Stimulated activated CD8-positive, alpha-beta memory T cell treated with anti-CD3 and anti-CD28 coated beads, Interleukin-15, amount 100 ng/mL, for 4 hours (primary cell): ENCODE measurements around the gene ATP6V0C.
A peak's percentile ranks its signal among the peaks of the same experiment; 100 is the strongest.

Experiments used
- DNase-seq, 2 donors: peaks; one replicate each; pipeline ENCODE4 v3.0.0-alpha.2; 2020; ENCODE audit warnings: low read depth in 2 of 2

The ATP6V0C gene

DNA sequence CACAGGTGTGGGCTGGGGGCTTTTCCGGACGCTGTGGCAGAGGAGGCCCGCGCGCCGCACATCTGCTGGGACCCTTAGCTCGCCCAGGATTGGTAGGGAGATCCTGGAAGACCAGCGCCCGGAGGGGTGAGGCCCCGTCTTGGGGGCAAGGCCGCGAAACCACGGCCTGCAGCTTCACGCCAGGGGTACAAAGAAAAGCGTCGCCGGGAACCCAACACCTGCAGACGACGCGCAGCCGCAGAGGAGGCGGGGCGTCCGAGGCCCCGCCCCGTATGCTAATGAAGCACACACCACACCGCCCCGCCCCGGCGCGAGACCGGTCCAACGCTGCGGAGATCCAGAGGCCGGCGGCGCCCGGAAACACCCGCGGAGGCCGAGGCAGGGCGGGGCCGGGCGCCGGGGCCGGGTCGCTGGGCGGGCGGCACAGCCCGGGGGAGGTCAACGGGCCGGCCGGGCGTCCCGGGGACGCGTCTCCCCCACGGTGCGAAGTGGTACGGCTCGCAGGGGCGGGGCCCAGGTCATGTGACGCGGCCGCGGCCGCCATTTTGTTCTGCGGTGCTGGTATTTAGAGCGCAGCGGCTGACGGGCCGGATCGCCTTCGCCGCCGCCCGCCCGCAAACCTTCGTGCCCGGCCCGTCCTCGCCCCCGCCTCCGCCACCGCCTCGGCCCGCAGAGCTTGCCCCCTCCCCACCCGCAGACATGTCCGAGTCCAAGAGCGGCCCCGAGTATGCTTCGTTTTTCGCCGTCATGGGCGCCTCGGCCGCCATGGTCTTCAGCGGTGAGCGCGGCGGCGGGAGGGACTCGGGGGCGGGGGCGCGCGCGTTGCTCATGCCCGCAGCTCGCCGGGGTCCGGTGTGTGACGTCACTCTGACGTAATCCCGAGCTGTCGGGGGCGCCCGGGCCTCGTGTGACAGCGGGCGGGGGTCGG lies at the start of gene ATP6V0C:
ATP6V0C (plus strand) TSS at position 548 of the 928 bp plus-strand sequence; CDS start at position 700, 152 bp downstream.
- peak; percentile 69 to 81 for DNase-seq

DNA sequence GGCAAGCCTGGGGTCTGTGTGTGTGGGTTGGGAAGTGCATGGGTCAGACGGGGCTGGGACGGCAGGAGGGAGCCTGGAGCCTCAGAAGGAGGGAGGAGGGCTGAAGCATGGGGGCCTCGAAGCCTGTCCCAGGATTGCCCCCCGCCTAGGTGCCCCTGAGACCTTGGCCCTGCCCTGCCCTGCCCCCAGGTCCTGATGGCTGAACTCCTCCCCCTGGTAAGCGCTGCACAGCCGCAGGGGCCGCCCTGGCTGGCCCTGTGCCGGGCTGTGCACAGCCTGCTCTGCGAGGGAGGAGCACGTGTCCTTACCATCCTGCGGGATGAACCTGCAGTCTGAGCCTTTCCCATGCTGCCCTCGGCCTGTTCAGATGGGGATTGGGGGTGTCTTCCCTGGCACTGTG lies 49.4 kb upstream of the ATP6V0C start:
- no peak for DNase-seq

DNA sequence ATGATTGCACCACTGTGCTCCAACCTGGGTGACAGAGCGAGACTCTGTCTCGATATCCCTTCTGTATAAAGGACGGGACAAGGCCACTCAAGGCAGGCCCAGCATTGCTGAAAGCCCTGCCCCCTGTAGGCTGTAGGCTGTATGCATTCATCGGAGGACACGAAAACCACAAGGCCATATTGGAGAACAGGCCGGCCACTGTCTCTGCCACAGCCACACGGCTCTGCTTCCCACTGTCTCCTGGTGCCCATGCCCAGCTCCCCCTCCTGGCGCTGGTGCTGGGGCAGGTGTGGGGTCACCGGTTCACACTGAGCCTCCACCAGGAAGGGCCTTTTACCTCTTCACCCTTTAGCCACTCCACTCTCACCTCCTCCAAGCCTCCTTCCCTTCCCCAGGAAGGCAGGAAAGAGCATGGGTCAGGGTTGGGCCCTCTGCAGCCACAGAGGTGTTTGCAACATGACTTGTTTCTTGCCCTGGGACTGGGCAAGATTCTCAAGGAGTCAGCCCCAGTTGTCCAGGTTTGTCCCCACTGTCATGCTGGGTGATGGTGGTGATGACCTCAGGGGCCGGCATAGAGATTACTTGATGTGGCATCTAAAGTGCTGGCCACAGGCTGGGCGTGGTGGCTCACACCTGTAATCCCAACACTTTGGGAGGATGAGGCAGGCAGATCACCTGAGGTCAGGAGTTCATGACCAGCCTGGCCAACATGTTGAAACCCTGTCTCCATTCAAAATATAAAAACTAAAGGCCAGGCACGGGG lies 47.9 kb upstream of the ATP6V0C start:
- DNase-seq, result no peak

DNA sequence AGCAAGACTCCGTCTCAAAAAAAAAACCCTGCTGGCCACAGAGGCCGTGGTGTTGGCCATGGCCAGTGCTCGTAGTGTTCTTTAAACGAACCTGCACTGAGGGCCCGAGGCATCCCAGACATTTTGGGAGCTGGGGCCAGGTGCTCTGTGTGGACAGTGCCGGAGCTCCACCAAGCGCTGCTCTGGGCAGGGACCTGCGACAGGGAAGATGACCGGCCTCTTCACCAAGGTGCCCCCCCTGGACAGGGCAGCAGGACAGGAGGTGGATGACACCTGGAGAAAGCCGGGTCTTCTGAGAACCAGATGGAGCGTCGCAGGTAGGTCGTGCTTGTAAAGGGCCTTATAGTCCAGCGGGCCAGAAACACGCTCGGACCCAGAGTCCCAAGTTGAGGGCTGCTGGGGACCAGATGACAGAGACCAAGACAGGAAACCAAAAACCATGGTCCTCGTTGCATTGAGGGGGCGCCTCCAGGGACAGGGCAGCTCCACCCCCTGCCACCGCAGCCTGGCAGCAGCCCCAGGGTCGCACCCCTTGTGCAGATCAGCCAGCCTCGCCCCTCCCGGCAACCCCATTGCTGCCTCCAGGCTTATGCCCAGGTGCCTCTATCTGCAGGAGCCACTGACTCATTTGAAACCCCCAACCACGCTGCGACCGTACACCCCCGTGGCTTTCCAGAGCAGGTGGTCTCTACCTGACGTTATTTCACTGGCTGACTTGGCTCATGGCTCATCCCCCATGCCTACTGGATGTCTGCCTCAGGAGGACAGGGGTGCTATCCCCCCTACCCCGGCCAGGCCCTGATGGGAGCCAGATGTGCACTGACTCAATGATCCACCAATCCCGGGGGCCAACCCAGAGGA lies 46.9 kb upstream of the ATP6V0C start:
- DNase-seq, result no peak

DNA sequence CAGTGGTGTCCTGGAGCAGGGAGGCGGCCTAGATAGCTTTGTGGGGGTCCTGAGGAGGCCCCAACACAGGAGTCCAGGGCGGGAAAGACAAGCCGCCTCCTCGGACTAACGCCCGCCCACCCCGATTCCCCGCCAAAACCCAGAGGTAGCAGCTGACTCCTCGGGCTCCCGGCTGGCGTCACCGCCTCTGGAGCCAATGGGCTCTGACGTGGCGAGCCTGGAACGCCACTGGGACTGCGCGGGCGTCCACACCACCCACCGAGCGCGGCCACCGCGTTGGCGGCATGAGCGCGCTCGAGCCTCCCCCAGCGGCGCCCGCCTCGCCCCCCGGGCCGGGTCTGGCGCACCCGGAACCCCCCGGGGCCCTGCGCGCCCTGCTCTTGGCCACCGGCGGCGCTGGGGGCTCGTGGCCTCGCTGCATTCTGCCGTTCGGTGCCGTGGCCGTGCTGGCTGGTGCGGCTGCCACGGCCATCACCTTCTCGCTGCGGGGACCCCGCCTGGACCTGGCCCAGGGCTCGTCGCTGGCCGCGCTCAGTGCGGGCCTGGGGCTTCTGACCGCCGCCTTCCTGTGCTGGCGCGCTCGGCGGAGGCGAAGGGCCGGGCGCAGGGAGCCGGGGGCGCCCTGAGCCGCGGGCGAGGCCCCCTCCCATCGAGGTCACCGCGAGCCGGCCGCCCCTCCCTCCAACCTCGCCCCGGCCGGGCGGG lies 46.1 kb upstream of the ATP6V0C start:
- no peak for DNase-seq

DNA sequence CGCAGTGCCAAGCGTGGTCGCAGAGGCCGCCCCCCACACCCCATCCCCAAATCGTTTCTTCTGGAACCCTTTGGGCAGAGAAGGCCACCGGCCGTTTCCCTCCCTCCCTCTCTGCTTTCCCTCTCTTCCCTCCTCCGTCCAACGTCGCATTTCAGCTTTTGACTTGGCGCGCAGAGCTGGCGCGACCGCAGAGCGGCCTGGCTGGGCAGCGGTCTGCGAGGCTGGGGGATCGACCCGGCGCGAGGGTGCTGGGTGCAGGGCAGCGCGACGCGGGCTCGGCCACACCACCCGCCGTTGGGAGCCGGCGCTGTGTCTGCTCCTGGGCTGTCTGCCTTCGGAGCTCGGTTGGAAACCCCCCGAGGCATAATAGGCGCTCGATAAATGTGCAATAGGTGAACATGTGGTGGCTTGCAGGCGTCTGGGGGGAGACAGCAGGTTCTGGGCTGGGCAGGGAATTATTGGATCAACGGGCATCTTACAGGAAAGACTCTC lies 45.5 kb upstream of the ATP6V0C start:
- DNase-seq, result no peak

DNA sequence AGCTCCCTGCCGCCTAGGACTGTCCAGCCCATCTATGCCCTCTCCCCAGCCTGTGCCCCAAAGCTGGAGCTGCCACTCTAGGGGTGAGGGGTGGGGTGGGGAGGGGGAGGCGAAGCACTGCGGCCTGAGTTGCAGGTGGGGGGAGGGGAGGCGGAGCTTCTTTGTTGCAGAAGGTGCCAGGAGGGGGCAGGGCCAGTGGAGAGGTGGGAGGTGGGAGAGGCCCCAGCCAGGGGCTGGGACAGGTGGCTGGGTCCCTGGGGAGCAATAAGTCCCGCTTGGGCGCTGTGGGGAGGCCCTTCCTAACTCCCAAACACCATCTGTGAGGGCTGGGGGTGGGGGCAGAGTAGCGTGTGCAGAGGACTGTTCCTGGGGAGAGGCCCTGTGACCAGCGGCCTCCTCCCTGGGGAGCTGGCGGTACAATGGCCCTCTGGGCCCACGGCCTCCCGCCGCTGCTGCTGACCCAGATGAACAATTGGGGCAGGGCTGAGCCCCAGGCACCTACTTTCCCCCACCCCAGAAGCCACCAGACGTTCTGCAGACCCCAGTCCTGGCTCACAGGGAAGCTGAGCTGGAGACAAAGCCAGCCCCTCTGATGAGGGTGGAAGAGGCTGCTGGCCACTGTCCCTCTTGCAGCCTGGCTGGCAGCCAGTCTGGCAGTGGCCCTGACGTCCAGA lies 44.9 kb upstream of the ATP6V0C start:
- DNase-seq, result no peak

DNA sequence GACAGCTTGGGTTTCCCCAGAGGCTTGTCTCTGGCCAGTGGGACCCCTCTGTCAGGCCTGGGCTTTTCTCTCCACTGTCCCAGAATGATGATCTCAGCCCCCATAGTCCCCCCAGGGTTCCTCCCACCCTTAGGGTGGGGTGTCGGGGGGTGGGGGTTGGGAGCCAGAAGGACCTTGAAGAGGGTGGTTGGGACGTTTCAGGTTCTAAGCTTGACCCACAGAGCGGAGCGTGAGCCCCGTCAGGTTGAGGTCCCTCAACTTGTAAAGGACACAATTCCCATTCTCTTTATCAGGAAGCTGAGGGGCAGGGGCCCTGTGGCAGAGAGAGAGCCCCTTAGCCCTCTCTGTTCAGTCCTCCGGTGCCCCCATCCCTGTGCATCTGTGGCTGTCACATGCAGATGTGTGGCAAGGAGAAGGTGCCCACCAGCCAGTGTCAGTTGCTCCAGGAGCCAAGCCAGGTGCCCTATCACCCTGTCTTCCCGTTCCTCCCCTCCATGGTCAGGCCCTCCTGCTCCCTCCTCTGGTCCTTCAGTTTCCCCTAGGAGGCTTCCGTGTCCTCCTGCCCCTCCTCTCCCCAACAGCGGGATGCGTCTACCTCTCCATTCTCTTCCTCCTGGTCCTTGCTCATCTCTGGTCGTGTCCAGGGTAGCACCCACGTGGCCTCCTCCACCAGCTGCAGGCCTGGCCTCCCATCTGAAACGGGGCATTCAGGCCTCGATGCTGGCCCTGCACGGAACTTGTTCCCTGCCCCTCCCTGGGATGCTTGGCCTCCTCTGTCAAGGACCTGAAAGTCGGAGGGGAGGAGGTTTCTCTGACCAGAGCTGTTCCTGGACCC lies 44.1 kb upstream of the ATP6V0C start:
- no peak for DNase-seq

DNA sequence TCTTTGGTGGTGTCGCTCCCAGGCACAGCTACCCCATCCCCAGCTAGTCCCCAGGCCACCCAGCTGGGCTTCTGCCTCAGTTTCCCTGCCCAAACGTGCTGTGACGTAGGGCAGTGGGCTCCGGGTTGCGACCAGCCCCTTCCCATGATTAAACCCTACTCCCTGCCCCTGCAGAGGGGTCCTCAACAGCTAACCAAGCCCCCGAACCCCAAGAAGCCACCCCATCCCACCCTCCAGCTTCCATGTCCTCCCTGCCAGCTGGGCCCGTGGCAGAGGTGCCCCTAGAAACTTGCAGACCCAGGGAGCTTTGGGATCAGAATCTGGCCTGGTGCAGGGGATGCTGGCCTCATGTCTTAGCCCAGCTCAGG lies 43.5 kb upstream of the ATP6V0C start:
- DNase-seq, result no peak

DNA sequence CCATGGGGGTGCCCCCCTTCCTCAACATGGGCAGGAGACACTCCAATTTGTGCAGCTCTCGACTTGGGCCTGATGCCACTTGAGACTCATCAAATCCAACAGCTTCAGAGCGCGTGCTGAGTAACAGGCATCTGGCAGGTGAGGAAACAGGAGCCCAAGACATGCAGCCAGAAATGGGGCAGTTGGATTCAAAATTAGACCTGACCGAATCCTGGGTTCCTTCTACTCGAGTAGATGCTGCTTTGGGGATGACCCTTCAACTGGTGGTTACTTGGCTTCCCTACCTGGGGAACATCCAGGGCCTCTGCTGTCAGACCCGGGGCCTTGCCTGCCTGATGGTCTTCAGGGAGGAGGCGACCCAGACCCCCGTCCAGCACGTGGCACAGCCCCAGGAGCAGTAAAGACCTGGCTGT lies 43.1 kb upstream of the ATP6V0C start:
- DNase-seq, result no peak

DNA sequence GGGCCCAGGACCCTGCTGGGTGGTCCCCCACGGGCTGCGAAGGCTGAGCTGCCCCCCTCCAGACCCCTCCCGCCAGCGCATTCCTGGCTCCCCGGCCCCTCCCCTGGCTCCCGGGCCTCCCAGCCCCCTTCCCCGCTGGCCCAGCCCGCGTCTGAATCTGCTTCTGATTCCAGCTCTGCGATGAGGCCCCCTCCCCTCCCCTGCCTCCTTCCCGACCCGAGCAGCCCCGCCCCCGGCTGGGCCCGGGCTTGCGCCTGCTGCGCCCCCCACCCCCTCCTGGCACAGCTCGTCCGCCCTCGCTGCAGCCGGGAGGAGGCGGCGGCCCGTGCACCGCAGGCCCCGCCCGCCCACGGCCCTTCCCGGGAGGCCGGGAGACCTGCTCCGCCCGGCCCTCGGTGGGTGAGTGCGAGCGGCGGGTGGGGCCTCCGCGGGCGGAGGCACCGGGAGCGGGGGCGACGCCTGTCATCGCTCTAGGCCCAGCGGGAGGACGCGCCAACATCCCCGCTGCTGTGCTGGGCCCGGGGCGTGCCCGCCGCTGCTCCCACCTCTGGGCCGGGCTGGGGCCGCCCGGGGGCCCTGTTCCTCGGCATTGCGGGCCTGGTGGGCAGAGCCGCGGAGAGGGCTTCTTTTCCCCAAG lies 42.6 kb upstream of the ATP6V0C start, which contains the start of gene NTN3:
NTN3 (plus strand) TSS at position 282 of the 637 bp plus-strand sequence. CDS start 405 bp downstream, outside the sequence.
- DNase-seq, result no peak

DNA sequence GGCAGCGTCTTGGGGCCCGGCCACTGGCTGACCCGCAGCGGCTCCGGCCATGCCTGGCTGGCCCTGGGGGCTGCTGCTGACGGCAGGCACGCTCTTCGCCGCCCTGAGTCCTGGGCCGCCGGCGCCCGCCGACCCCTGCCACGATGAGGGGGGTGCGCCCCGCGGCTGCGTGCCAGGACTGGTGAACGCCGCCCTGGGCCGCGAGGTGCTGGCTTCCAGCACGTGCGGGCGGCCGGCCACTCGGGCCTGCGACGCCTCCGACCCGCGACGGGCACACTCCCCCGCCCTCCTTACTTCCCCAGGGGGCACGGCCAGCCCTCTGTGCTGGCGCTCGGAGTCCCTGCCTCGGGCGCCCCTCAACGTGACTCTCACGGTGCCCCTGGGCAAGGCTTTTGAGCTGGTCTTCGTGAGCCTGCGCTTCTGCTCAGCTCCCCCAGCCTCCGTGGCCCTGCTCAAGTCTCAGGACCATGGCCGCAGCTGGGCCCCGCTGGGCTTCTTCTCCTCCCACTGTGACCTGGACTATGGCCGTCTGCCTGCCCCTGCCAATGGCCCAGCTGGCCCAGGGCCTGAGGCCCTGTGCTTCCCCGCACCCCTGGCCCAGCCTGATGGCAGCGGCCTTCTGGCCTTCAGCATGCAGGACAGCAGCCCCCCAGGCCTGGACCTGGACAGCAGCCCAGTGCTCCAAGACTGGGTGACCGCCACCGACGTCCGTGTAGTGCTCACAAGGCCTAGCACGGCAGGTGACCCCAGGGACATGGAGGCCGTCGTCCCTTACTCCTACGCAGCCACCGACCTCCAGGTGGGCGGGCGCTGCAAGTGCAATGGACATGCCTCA lies 41.9 kb upstream of the ATP6V0C start:
- no peak for DNase-seq

DNA sequence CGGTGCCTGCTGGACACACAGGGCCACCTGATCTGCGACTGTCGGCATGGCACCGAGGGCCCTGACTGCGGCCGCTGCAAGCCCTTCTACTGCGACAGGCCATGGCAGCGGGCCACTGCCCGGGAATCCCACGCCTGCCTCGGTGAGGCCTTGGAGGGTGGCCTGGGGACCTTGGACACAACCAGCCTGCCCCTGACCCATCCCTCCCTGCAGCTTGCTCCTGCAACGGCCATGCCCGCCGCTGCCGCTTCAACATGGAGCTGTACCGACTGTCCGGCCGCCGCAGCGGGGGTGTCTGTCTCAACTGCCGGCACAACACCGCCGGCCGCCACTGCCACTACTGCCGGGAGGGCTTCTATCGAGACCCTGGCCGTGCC lies 41.3 kb upstream of the ATP6V0C start:
- DNase-seq, result no peak

DNA sequence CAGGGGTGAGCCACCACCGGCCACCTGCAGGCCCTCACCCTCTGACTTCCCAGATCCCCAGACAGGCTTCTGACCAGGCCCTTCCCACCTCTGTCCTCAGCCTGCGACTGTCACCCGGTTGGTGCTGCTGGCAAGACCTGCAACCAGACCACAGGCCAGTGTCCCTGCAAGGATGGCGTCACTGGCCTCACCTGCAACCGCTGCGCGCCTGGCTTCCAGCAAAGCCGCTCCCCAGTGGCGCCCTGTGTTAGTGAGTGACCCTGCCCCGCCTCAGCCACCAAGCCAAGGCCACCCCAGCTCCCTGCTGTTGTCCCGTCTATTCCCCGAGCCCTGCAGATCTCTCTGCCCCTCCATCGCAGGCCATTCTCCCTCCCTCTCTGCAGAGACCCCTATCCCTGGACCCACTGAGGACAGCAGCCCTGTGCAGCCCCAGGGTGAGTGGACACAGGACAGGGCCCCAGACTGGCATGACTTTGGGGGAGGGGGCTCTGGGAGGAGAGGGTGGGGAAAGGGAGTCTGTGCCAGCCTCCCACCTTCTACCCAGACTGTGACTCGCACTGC lies 40.8 kb upstream of the ATP6V0C start:
- DNase-seq, result no peak

DNA sequence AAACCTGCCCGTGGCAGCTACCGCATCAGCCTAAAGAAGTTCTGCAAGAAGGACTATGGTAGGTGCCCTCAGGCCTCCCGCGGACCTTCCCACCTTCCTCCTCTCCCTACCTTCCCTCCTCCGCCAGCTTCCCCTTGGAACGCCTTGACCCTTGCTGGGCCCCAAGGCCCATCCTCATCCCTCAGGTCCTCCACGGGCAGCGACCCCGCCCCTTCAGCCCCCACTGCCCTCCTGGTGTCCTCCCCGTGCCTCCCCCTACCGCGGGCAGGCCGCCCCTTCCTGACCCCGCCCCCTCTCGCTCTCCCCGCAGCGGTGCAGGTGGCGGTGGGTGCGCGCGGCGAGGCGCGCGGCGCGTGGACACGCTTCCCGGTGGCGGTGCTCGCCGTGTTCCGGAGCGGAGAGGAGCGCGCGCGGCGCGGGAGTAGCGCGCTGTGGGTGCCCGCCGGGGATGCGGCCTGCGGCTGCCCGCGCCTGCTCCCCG lies 40.3 kb upstream of the ATP6V0C start:
- DNase-seq, result no peak

DNA sequence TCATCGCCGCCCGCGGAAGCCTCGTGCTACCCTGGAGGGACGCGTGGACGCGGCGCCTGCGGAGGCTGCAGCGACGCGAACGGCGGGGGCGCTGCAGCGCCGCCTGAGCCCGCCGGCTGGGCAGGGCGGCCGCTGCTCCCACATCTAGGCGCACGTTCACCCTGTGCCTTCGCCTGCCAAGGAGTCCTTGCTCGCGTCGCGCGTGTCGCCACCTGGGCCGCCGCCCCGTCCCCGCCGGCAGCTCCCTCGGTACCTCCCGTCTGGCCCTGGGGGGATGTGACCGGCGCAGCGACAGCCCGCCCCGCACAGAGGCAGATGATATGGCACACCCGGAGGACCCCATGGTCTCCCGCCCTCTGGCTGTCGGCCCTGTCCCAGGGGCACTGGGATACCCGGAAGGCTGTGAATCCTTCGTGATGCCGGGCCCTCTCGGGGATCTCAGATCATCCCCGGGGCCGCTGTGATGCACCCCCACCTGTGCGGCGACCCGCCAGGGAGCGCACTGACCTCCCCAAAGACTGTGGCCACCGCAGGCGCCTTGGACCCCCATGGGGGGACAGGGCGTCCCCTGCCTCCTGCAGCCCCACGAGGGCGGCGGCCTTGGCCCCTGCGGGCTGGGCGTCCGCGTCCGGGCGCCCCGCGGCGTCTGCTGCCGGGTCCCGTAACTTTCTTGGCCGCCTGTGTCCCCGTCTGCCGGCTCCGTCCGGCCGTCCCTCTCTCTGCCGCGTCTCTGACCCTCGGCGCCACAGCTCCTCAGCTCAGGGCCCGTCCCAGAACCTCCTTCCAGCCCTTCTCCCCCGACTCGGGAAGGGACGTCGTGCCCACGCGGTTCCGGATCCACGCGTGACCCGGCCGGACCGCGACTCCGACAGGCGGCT lies 39.5 kb upstream of the ATP6V0C start:
- peak in 1 of 2 donors; percentile 44 for DNase-seq
